Measurements from ENCODE around the gene TRIM2.

TRIM2 gene

GRCh38 chr4:153295131-153295755 lies 91.0 kb downstream of the TRIM2 start:
- H3K36me3 ChIP-seq (ENCODE audit: control insufficient read depth, insufficient read depth, low read length), result no peaks in the 10 kb centered on the region
- TF ChIP-seq CTCF (IDR thresholded peaks at IDR 0.05; ENCODE audit: insufficient read depth, low read length, poor library complexity, severe bottlenecking), result no peak

GRCh38 chr4:153296040-153296823 lies 92.0 kb downstream of the TRIM2 start:
- Histone ChIP-seq H3K4me3 (replicated peaks; ENCODE audit: low read depth, low read length) (no peak overlapping the region), H3K27me3 (replicated peaks; ENCODE audit: control insufficient read depth, insufficient read depth, low read length) (no peaks in the 10 kb centered on the region), H3K36me3 (ENCODE audit: control insufficient read depth, insufficient read depth, low read length) (no peaks in the 10 kb centered on the region)
- DNase-seq (ENCODE audit: extremely low read depth, insufficient read length), result no peak
- TF ChIP-seq CTCF (IDR thresholded peaks at IDR 0.05; ENCODE audit: insufficient read depth, low read length, poor library complexity, severe bottlenecking), result no peak

More at GRCh38 chr4:153295131-153295755, 91.0 kb downstream of the TRIM2 start:
- no peak overlapping the region for H3K4me3 ChIP-seq (replicated peaks; ENCODE audit: low read depth, low read length)
- no peak for DNase-seq (ENCODE audit: extremely low read depth, insufficient read length)
- H3K27me3 ChIP-seq (replicated peaks; ENCODE audit: control insufficient read depth, insufficient read depth, low read length), result no peaks in the 10 kb centered on the region

GRCh38 chr4:153297116-153297515 lies 92.9 kb downstream of the TRIM2 start:
- Histone ChIP-seq H3K36me3 (ENCODE audit: control insufficient read depth, insufficient read depth, low read length) (no peaks in the 10 kb centered on the region), H3K4me3 (replicated peaks; ENCODE audit: low read depth, low read length) (no peak overlapping the region), H3K27me3 (replicated peaks; ENCODE audit: control insufficient read depth, insufficient read depth, low read length) (no peaks in the 10 kb centered on the region)
- no peak for TF ChIP-seq CTCF (IDR thresholded peaks at IDR 0.05; ENCODE audit: insufficient read depth, low read length, poor library complexity, severe bottlenecking)
- DNase-seq (ENCODE audit: extremely low read depth, insufficient read length), result no peak

GRCh38 chr4:153310793-153311192 lies 106.5 kb downstream of the TRIM2 start:
- Histone ChIP-seq H3K27me3 (replicated peaks; ENCODE audit: control insufficient read depth, insufficient read depth, low read length) (no peaks in the 10 kb centered on the region), H3K4me3 (replicated peaks; ENCODE audit: low read depth, low read length) (no peak overlapping the region), H3K36me3 (ENCODE audit: control insufficient read depth, insufficient read depth, low read length) (no peaks in the 10 kb centered on the region)
- TF ChIP-seq CTCF (IDR thresholded peaks at IDR 0.05; ENCODE audit: insufficient read depth, low read length, poor library complexity, severe bottlenecking), result no peak
- DNase-seq (ENCODE audit: extremely low read depth, insufficient read length), result no peak

- no peak for DNase-seq (ENCODE audit: extremely low read depth, insufficient read length)
- no peak for TF ChIP-seq CTCF (IDR thresholded peaks at IDR 0.05; ENCODE audit: insufficient read depth, low read length, poor library complexity, severe bottlenecking)
- no peaks in the 10 kb centered on the region for H3K36me3 ChIP-seq (ENCODE audit: control insufficient read depth, insufficient read depth, low read length)
Observed at GRCh38 chr4:153314915-153315314, 110.7 kb downstream of the TRIM2 start.

More at GRCh38 chr4:153314915-153315314, 110.7 kb downstream of the TRIM2 start:
- Histone ChIP-seq H3K27me3 (replicated peaks; ENCODE audit: control insufficient read depth, insufficient read depth, low read length) (no peaks in the 10 kb centered on the region), H3K4me3 (replicated peaks; ENCODE audit: low read depth, low read length) (no peak overlapping the region)
